GM10847 (cell line): ENCODE data around the gene LRG1.

Experiments
- POLR2A ChIP-seq: IDR thresholded peaks from 2 replicates; pipeline ENCODE4 v1.6.1; 2011; ENCODE audit not compliant: insufficient read length; ENCODE audit errors: extremely low read depth

LRG1 gene

GRCh38 chr19:4579389-4579788, 39.6 kb upstream of the LRG1 start:
- TF ChIP-seq POLR2A: no peak

DNA sequence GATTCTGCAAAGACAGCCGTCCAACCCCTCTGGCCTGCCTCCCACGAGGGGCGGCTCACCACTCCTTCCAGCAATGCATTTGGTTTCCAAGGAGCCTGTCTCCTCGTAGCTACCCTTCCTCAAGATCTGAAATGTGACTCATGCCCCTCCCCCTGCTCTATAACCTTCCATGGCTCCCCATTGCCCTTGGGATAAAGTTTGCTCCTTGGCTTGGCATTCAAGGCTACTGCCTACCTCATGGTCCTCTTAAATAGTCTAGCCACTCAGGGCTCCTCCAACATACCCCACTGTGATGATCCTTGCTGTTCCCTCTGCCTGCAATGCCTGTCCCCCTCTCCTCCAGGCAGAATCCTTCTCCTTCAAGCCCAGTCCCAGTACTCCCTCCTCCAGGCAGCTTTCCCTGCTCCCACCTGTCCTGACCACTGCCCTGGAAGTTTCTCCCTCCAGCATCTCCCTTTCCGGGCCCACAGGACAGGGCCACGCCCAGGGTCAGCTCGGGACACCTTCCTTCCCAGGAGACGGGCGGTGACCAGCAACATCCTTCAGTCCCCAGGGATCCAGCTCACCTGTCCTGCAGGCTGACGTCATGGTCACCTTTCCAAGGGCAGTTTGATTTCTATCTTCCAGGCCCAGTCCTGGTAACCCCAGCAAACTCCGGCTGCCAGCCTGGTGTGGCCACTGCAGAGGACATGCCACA, 38.9 kb upstream of the LRG1 start:
- no peak for TF ChIP-seq POLR2A

DNA sequence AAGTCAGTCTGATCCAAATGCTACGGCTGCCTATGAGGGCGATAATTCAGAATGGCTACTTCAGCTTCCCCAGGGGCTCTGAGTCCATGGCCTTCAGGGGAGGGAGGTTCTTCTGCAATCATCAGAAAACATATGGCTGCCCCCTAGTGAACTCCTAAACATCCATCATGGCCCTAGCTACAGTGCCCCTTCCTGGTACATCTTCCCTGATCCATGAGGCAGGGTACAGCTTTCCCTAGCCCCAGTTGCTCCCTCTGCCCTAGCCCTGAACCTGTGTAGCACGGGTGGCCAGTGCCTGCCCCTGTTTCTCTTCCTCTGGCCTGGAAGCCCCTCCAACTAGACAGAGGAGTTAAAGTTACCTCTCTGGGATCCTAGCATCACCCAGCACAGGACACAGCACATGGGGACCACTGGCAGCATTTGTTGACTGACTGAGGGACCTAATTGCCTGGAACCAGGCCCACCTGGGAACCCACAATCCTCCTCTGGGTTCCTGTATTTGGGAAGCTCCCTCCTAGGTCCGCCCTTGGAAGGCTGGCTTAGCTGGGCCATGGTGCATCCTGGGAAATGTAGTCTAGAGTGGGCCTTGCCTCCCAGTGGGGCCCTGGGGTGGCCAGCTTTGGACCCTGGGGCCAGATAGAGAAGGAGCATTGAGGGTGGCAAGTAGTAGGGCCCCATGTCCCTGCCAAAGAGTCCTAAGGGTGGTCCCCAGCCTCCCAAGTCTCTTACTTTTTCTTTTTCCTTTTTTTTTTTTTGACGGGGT, 37.4 kb upstream of the LRG1 start:
- no peak for TF ChIP-seq POLR2A

GRCh38 chr19:4576016-4576933, 36.4 kb upstream of the LRG1 start:
- no peak for TF ChIP-seq POLR2A

GRCh38 chr19:4575267-4576015, 35.6 kb upstream of the LRG1 start:
- no peak for TF ChIP-seq POLR2A

DNA sequence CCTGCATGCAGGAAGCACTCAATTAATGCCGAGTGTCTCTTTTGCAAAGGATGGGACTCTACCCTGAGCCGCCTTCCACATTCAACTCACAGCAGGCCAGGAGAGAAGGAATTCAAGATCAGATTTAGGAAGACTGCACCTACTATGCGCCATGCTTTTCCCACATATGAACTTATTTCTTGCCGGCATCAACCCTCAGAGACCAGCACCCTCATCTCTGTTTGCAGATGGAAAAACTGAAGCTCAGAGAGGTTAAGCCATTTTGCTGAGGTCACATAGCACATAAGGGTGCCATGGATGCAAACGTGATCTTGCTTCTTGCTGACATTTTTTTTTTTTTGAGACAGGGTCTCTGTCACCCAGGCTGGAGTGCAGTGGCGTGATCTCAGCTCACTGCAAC, 33.8 kb upstream of the LRG1 start:
- no peak for TF ChIP-seq POLR2A

GRCh38 chr19:4571305-4571917, 31.6 kb upstream of the LRG1 start:
- TF ChIP-seq POLR2A: no peak

DNA sequence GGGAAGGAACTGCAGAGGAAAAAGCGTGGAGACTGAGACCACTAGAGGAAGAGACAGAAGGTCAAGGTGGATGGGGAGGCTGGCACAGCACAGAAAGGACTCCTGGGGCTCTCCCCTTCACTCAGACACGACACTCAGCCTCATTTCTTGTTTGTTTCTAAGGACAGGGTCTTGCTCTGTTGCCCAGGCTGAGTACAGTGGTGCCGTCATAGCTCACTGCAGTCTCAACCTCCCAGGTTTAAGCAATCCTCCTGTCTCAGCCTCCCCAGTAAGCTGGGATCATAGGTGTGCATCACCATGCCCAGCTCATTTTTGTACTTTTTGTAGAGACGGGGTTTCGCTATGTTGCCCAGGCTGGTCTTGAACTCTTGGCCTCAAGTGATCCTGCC, 31.1 kb upstream of the LRG1 start:
- no peak for TF ChIP-seq POLR2A

DNA sequence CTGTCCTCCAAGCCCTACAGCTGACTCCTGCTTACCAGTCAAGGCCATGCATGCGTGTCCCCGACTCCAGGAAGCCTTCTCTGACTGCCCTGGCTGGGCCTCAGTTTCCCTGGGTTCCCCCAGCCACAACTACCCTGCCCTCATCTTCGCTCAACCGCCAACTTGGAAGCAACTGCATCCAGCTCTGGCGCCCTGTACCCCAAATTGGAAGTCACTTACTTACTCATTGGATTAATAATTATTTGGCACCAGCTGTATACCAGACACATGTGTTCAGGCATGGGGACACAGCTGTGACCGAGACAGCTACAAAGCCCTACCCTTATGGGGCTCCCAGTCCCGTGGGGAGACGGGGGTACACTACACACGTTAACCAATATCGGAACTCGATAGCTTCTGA, 30.6 kb upstream of the LRG1 start:
- TF ChIP-seq POLR2A: no peak

GRCh38 chr19:4568886-4569285, 29.1 kb upstream of the LRG1 start:
- TF ChIP-seq POLR2A: no peak

DNA sequence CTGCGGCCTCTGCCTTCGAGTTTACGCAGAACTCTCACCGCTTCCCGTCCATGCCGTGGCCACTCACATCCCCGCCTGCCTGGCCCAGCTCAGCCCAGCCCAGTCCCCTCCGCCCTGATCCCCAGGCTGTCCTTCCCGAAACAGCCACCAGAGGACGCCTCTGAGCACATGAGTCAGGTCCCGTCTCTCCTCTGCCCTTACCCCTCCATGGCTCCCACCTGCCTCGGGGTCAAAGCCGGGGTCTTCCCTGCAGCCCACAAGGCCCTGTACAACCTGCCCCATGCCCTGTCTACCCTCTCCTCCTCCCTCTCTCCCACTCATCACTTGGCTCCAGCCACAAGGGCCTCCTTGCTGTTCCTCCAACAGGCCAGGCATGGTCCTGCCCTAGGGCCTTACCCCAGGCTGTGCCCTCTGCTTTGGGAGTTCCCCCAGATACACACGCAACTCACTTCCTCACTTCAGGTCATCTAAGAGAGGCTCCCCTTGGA, 27.8 kb upstream of the LRG1 start:
- TF ChIP-seq POLR2A: no peak

DNA sequence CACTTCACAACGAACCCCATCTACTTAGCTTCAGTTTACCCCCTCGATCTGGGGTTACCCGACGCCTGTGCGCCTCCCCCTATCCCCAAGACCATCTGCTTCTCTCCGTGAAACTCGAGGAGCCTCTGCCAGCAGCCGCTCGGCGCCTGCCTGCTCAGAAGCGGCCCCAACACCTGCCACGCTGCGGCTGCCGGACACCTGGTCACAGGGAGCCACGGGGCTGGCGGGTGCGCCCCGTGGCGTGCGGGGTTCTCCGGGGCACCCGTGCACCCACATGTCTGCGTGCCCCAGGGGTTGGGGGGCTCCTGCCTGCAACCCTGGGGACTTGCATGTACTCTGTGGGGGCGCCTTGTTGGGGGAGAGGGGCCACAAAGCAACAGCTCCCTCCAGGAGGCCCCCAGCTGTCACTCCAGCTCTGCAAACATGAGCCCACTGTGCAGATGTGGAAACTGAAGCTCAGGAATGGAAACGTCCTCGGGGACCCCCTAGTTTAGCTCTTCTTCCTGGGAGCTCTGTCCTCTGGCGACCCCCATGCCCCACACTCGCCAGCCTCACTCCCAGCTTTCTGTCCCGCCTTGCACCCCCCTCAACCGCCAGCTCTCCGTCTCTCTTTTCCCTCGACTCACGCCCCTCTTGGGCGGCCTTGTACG, 26.7 kb upstream of the LRG1 start:
- no peak for TF ChIP-seq POLR2A

DNA sequence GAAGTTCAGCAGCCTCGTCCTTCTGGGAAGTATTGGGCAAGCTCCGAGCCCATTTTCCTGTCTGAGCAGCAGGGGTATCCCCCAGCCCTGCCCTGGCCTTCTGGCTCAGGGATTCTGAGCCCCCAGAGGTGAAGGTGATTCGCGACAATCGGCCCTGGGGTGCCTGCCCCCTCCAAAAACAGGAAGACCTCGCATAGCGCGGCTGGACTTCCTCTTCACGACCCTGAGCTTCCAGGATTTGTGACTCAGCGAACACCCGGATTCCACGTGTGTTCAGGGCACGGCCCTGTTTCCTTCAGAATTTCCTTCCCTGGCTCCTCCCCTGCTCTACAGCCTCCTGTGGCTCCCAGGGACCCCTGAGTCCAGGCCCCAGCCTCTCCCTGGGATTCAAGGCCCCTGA, 19.7 kb upstream of the LRG1 start, which contains the start of gene SEMA6B:
Gene SEMA6B, minus strand, starts transcription at position 116 of the 400 bp plus-strand sequence. CDS start 1,227 bp downstream, outside the sequence.
- TF ChIP-seq POLR2A: no peak

GRCh38 chr19:4557971-4558941, 18.4 kb upstream of the LRG1 start:
- TF ChIP-seq POLR2A: no peak
